Stimulated activated CD8-positive, alpha-beta memory T cell treated with anti-CD3 and anti-CD28 coated beads, Interleukin-15, amount 100 ng/mL, for 48 hours (primary cell): Measurements from ENCODE around the gene WWTR1.

ENCODE experiments used
- DNase-seq, 2 donors: peaks; one replicate each; pipeline ENCODE4 v3.0.0-alpha.2; 2020; ENCODE audit warnings: low read depth in 2 of 2

WWTR1 gene

GRCh38 chr3:149623824-149624223, 34.0 kb downstream of the WWTR1 start:
- no peak for DNase-seq

GRCh38 chr3:149621218-149622005, 36.4 kb downstream of the WWTR1 start:
- DNase-seq: no peak

GRCh38 chr3:149620291-149621020, 37.4 kb downstream of the WWTR1 start:
- no peak for DNase-seq

GRCh38 chr3:149619136-149619535, 38.7 kb downstream of the WWTR1 start:
- no peak for DNase-seq

GRCh38 chr3:149618151-149619123, 39.4 kb downstream of the WWTR1 start:
- no peak for DNase-seq

GRCh38 chr3:149615731-149616221, 42.0 kb downstream of the WWTR1 start:
- no peak for DNase-seq

GRCh38 chr3:149613988-149614387, 43.8 kb downstream of the WWTR1 start:
- no peak for DNase-seq

- no peak for DNase-seq
These were observed 45.4 kb downstream of the WWTR1 start for GRCh38 chr3:149612456-149612855.

- no peak for DNase-seq
These were observed 46.7 kb downstream of the WWTR1 start for GRCh38 chr3:149611149-149611548.

- DNase-seq: no peak
These were observed 47.3 kb downstream of the WWTR1 start for GRCh38 chr3:149610351-149611105.

GRCh38 chr3:149609595-149609994, 48.2 kb downstream of the WWTR1 start:
- no peak for DNase-seq

GRCh38 chr3:149608987-149609386, 48.8 kb downstream of the WWTR1 start:
- no peak for DNase-seq

- no peak for DNase-seq
These were observed 51.9 kb downstream of the WWTR1 start for GRCh38 chr3:149605902-149606301.

GRCh38 chr3:149604125-149604875, 53.5 kb downstream of the WWTR1 start:
- no peak for DNase-seq

GRCh38 chr3:149603126-149604074, 54.4 kb downstream of the WWTR1 start:
- no peak for DNase-seq

- DNase-seq: no peak
These were observed 57.2 kb downstream of the WWTR1 start for GRCh38 chr3:149600634-149601033.

GRCh38 chr3:149599236-149599635, 58.6 kb downstream of the WWTR1 start:
- DNase-seq: no peak

GRCh38 chr3:149596134-149596770, 61.6 kb downstream of the WWTR1 start:
- no peak for DNase-seq
